HepG2 (cell line): ENCODE data around the gene SCP2. TPM values are rescaled to one million over a fixed set of nuclear protein-coding genes. Genes with fewer than 3 reads are reported as not detected.
A peak's percentile ranks its signal among the peaks of the same experiment; 100 is the strongest.

Experiments
- FOXA1 ChIP-seq, 2 experiments: fragments of 450-650 bp in 1 of 2; sonication (generic) in 1 of 2; formaldehyde crosslinking in 1 of 2; IDR thresholded peaks; 2 replicates each; pipeline versions ENCODE4 v1.4.0 to v1.6.1; 2016 to 2020; ENCODE audit warnings: missing genetic modification reagents in 1 of 2
- GABPA ChIP-seq, 2 experiments: IDR thresholded peaks; 2 replicates each; pipeline ENCODE4 v1.6.1; 2011 to 2016; ENCODE audit warnings: low read depth in 2 of 2, low read length in 1 of 2, missing biosample characterization in 1 of 2, missing genetic modification characterization in 1 of 2
- HMG20A ChIP-seq: IDR thresholded peaks from 2 replicates; pipeline ENCODE4 v1.6.1; 2016; ENCODE audit warnings: borderline replicate concordance
- HNF4G ChIP-seq, 2 experiments: sonication (generic) in 1 of 2; formaldehyde crosslinking in 1 of 2; IDR thresholded peaks; 2 replicates each; pipeline versions ENCODE4 v1.4.0 to v1.6.1; 2011 to 2020; ENCODE audit warnings: borderline replicate concordance in 2 of 2, low read depth in 2 of 2, mild to moderate bottlenecking in 2 of 2, low read length in 1 of 2, missing genetic modification reagents in 1 of 2, moderate library complexity in 1 of 2
- KAT8 ChIP-seq: IDR thresholded peaks from 2 replicates; pipeline ENCODE4 v1.6.1; 2016; ENCODE audit warnings: missing genetic modification reagents, missing compliant biosample characterization
- PHF5A ChIP-seq: IDR thresholded peaks from one replicate; pipeline ENCODE4 v1.6.1; 2018; ENCODE audit warnings: low read depth, missing genetic modification reagents; ENCODE audit not compliant: unreplicated experiment
- PREB ChIP-seq: sonication (generic); formaldehyde crosslinking; IDR thresholded peaks from 2 replicates; pipeline ENCODE4 v1.4.0; 2020; ENCODE audit warnings: missing genetic modification reagents
- SKI ChIP-seq: fragments of 450-650 bp; IDR thresholded peaks from one replicate; pipeline ENCODE4 v1.6.1; 2018; ENCODE audit warnings: mild to moderate bottlenecking; ENCODE audit not compliant: partially characterized antibody
- SMAD3 ChIP-seq: sonication (generic); formaldehyde crosslinking; IDR thresholded peaks from 2 replicates; pipeline ENCODE4 v1.4.0; 2020; ENCODE audit warnings: missing genetic modification reagents
- SRSF9 ChIP-seq: fragments of 200-400 bp; formaldehyde crosslinking; IDR thresholded peaks from 2 replicates; pipeline ENCODE4 v1.6.1; 2018; ENCODE audit warnings: borderline replicate concordance, mild to moderate bottlenecking, low read depth, low read length; ENCODE audit not compliant: insufficient read depth, poor library complexity, severe bottlenecking
- SRY ChIP-seq: sonication (generic); formaldehyde crosslinking; IDR thresholded peaks from 2 replicates; pipeline ENCODE4 v1.8.0; 2022; ENCODE audit warnings: mild to moderate bottlenecking, missing genetic modification reagents
- THAP11 ChIP-seq: IDR thresholded peaks from 2 replicates; pipeline ENCODE4 v1.6.1; 2016; ENCODE audit warnings: missing biosample characterization, missing genetic modification reagents
- YEATS2 ChIP-seq: sonication (generic); formaldehyde crosslinking; IDR thresholded peaks from 2 replicates; pipeline ENCODE4 v1.4.0; 2020; ENCODE audit warnings: missing genetic modification reagents, borderline replicate concordance
- ZFP36L2 ChIP-seq: sonication (generic); formaldehyde crosslinking; IDR thresholded peaks from 2 replicates; pipeline ENCODE4 v1.4.0; 2020; ENCODE audit warnings: missing genetic modification reagents
- ZNF207 ChIP-seq: fragments of 450-650 bp; IDR thresholded peaks from 2 replicates; pipeline ENCODE4 v1.6.1; 2016; ENCODE audit warnings: antibody characterized with exemption, borderline replicate concordance
- ZNF317 ChIP-seq: sonication (generic); formaldehyde crosslinking; IDR thresholded peaks from 2 replicates; pipeline ENCODE4 v1.5.0; 2020; ENCODE audit warnings: mild to moderate bottlenecking, missing genetic modification reagents
- ZNF331 ChIP-seq: sonication (generic); formaldehyde crosslinking; IDR thresholded peaks from 2 replicates; pipeline ENCODE4 v1.4.0; 2020; ENCODE audit warnings: missing genetic modification reagents
- ZNF552 ChIP-seq: sonication (generic); formaldehyde crosslinking; IDR thresholded peaks from 2 replicates; pipeline ENCODE4 v1.9.0; 2022; ENCODE audit warnings: missing genetic modification reagents, mild to moderate bottlenecking, borderline replicate concordance
- ZNF772 ChIP-seq: sonication (generic); formaldehyde crosslinking; IDR thresholded peaks from 2 replicates; pipeline ENCODE4 v1.5.0; 2020; ENCODE audit warnings: mild to moderate bottlenecking, missing genetic modification reagents
- polyA plus RNA-seq, 8 experiments: library from polyadenylated mRNA; depleted of rRNA in 3 of 8; stranded (reverse) in 7 of 8; unstranded in 1 of 8; fragments of >200 nt; fragmentation: Illumina TruSeq in 4 of 8; extraction: Trizol in 4 of 8; gene quantifications; 2 replicates each; pipeline versions ENCODE4 v1.2.1 to v1.2.3, GENCODE V29; 2011 to 2016; ENCODE audit warnings: low read depth in 4 of 8, missing spikeins in 1 of 8, mixed read lengths in 1 of 8; ENCODE audit not compliant: insufficient read depth in 1 of 8
- total RNA-seq, 5 experiments: library from RNA; depleted of rRNA; stranded (reverse); fragments of >200 nt; fragmentation: Illumina TruSeq; extraction: Trizol; gene quantifications; 2 replicates each; pipeline ENCODE4 v1.2.3, GENCODE V29; 2016; ENCODE audit warnings: low read depth in 1 of 5
- TF ChIP-seq, protein P1 (sequence below): IDR thresholded peaks from 2 replicates; pipeline ENCODE4 v1.6.1; 2016
- TF ChIP-seq, protein P2 (sequence below), 2 experiments: fragments of 450-650 bp in 1 of 2; sonication (generic) in 1 of 2; formaldehyde crosslinking; IDR thresholded peaks; 2 replicates each; pipeline versions ENCODE4 v1.5.0 to v1.8.0; 2020 to 2022; ENCODE audit warnings: mild to moderate bottlenecking in 1 of 2, missing genetic modification reagents in 1 of 2
- TF ChIP-seq, protein P3 (sequence below): sonication (generic); formaldehyde crosslinking; IDR thresholded peaks from 2 replicates; pipeline ENCODE4 v1.4.0; 2020; ENCODE audit warnings: missing genetic modification reagents
- TF ChIP-seq, protein P4 (sequence below): sonication (generic); formaldehyde crosslinking; IDR thresholded peaks from 2 replicates; pipeline ENCODE4 v1.4.0; 2020; ENCODE audit warnings: mild to moderate bottlenecking, missing genetic modification reagents

SCP2 gene
- total and polyA plus RNA-seq, 2 of the 13 experiments (the other 11 are each of a cell fraction or from before 2014, with no cell fraction given), result 59.0 to 133 TPM

DNA sequence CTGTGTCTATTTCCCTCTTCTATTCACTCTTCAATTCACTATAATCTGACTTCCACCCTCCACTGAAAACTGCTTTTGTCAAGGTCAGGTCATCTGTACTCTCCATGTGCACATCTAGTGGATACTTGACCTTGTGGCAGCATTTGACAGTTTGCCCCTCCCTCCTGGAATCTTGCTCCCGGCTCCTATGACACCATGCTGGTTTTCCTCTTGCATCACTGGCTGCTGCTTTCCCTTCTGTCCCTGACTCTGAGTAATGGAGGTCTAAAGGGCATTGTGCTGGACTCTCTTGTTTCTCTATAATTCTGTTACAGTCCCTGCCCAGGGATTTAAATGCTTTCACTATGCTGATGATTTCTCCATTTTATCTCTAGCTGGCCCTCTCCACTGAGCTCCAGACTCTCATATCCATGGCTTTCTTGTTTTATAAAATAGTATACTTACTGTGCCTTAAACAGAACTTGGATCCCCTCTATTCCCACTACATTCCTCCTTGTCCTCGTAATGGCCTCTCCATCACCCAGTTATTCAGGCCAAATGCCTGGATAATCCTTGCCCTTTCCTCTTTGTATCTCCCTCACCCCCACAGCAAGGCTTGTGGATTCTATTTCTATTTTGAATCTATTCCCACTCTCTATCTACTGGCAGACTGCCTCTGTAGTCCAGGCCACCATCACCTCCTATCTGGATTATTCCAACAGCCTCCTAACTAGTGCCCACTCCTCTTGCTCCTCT is 98.1 kb downstream of the SCP2 start (continued):
- TF ChIP-seq KAT8 (peak; percentile 64; the same call in 1 of the 2 replicates), ZNF552 (CRISPR knock-in tag) (no peak), SMAD3 (CRISPR knock-in tag) (peak; percentile 68; the same call in 1 of the 2 replicates), ZFP36L2 (CRISPR knock-in tag) (no peak), THAP11 (peak; percentile 67), ZNF317 (CRISPR knock-in tag) (peak; percentile 94), SRSF9 (no peak), YEATS2 (CRISPR knock-in tag) (peak; percentile 45; the same call in 1 of the 2 replicates), ZNF772 (0 out of 2 replicates have a peak, but pooled peaks have one; percentile 27), PREB (CRISPR knock-in tag) (no peak), GABPA (IDR thresholded peaks at IDR 0.05; ENCODE audit: low read depth, low read length) (no peak), GABPA (CRISPR knock-in tag; IDR thresholded peaks at IDR 0.05; ENCODE audit: low read depth) (peak; percentile 63), SRY (CRISPR knock-in tag) (no peak), HMG20A (peak; percentile 77), SKI (peak; percentile 79), PHF5A (peak; percentile 61), FOXA1 (IDR thresholded peaks at IDR 0.05) (no peak), FOXA1 (CRISPR knock-in tag; IDR thresholded peaks at IDR 0.05) (0 out of 2 replicates have a peak, but pooled peaks have one; percentile 11), HNF4G (IDR thresholded peaks at IDR 0.05; ENCODE audit: borderline replicate concordance, low read depth, low read length) (peak; percentile 84), HNF4G (CRISPR knock-in tag; IDR thresholded peaks at IDR 0.05; ENCODE audit: borderline replicate concordance, low read depth) (0 out of 2 replicates have a peak, but pooled peaks have one; percentile 48), ZNF207 (no peak), ZNF331 (CRISPR knock-in tag) (peak; percentile 46; the same call in 1 of the 2 replicates)
- TF ChIP-seq, protein P1, sequence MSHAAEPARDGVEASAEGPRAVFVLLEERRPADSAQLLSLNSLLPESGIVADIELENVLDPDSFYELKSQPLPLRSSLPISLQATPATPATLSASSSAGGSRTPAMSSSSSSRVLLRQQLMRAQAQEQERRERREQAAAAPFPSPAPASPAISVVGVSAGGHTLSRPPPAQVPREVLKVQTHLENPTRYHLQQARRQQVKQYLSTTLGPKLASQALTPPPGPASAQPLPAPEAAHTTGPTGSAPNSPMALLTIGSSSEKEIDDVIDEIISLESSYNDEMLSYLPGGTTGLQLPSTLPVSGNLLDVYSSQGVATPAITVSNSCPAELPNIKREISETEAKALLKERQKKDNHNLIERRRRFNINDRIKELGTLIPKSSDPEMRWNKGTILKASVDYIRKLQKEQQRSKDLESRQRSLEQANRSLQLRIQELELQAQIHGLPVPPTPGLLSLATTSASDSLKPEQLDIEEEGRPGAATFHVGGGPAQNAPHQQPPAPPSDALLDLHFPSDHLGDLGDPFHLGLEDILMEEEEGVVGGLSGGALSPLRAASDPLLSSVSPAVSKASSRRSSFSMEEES (CRISPR knock-in tag), result peak; percentile 51; the same call in 1 of the 2 replicates
- TF ChIP-seq, protein P2, sequence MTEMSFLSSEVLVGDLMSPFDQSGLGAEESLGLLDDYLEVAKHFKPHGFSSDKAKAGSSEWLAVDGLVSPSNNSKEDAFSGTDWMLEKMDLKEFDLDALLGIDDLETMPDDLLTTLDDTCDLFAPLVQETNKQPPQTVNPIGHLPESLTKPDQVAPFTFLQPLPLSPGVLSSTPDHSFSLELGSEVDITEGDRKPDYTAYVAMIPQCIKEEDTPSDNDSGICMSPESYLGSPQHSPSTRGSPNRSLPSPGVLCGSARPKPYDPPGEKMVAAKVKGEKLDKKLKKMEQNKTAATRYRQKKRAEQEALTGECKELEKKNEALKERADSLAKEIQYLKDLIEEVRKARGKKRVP (CRISPR knock-in tag; IDR thresholded peaks at IDR 0.05), result peak in 1 of 2 experiments; percentile 93; a peak in 2 of 4 replicates
- TF ChIP-seq, protein P3, sequence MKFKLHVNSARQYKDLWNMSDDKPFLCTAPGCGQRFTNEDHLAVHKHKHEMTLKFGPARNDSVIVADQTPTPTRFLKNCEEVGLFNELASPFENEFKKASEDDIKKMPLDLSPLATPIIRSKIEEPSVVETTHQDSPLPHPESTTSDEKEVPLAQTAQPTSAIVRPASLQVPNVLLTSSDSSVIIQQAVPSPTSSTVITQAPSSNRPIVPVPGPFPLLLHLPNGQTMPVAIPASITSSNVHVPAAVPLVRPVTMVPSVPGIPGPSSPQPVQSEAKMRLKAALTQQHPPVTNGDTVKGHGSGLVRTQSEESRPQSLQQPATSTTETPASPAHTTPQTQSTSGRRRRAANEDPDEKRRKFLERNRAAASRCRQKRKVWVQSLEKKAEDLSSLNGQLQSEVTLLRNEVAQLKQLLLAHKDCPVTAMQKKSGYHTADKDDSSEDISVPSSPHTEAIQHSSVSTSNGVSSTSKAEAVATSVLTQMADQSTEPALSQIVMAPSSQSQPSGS (CRISPR knock-in tag), result peak; percentile 84
- TF ChIP-seq, protein P4, sequence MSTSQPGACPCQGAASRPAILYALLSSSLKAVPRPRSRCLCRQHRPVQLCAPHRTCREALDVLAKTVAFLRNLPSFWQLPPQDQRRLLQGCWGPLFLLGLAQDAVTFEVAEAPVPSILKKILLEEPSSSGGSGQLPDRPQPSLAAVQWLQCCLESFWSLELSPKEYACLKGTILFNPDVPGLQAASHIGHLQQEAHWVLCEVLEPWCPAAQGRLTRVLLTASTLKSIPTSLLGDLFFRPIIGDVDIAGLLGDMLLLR, result no peak
